Epithelial cell of proximal tubule (primary cell): Measurements from ENCODE around the gene LDB2. TPM values are rescaled to one million over a fixed set of nuclear protein-coding genes. Genes with fewer than 3 reads are reported as not detected.

Experiments
- DNase-seq: peaks from one replicate; pipeline ENCODE4 v3.0.0-alpha.2; 2011; ENCODE audit warnings: low read depth
- H3K4me3 ChIP-seq: 2 replicates; pipeline ENCODE4 v1.5.1; 2011; ENCODE audit warnings: low read depth, mild to moderate bottlenecking, low read length
- CTCF ChIP-seq: conservative IDR thresholded peaks from 2 replicates; pipeline ENCODE4 v1.5.1; 2012; ENCODE audit warnings: low read depth, mild to moderate bottlenecking, low read length
- total RNA-seq: library from RNA; depleted of rRNA; stranded (reverse); fragments of >200 nt; gene quantifications from 2 replicates; pipeline ENCODE4 v1.2.3, GENCODE V29; 2015

LDB2 gene
- total RNA-seq, 1 donor from 2014 or later = 0.75 TPM

- no peak for TF ChIP-seq CTCF
- no peak overlapping the region for H3K4me3 ChIP-seq
- DNase-seq = no peak
Observed at GRCh38 chr4:16608123-16608522, 290.3 kb downstream of the LDB2 start.

GRCh38 chr4:16607241-16608066 is 291.0 kb downstream of the LDB2 start:
- no peak for DNase-seq
- TF ChIP-seq CTCF = no peak
- H3K4me3 ChIP-seq = no peak overlapping the region

- no peak overlapping the region for H3K4me3 ChIP-seq
- no peak for DNase-seq
- no peak for TF ChIP-seq CTCF
Observed at GRCh38 chr4:16606691-16607090, 291.8 kb downstream of the LDB2 start.

GRCh38 chr4:16603178-16603577 is 295.3 kb downstream of the LDB2 start:
- no peak for TF ChIP-seq CTCF
- H3K4me3 ChIP-seq = no peak overlapping the region
- no peak for DNase-seq

GRCh38 chr4:16598597-16599206 is 299.7 kb downstream of the LDB2 start:
- H3K4me3 ChIP-seq = no peak overlapping the region
- no peak for TF ChIP-seq CTCF
- DNase-seq = no peak

- no peak for DNase-seq
- no peak overlapping the region for H3K4me3 ChIP-seq
- TF ChIP-seq CTCF = no peak
Observed at GRCh38 chr4:16597845-16598596, 300.4 kb downstream of the LDB2 start.
